A549 (cell line): Measurements from ENCODE around the gene CBFA2T3. TPM values are rescaled to one million over a fixed set of nuclear protein-coding genes. Genes with fewer than 3 reads are reported as not detected.
A peak's percentile ranks its signal among the peaks of the same experiment; 100 is the strongest.

ENCODE experiments used
- ATAC-seq, 2 experiments: fragments of 200-7000 bp in 1 of 2; fragments of >200 bp in 1 of 2; cut with Nextera tagmentation in 1 of 2; cut with Tn5 transposase in 1 of 2; 3 replicates each; pipeline versions ENCODE4 v1.8.0 to v1.9.1; 2018 to 2020; ENCODE audit warnings: mild to moderate bottlenecking in 1 of 2, moderate library complexity in 1 of 2
- CTCF ChIA-PET: fragments of 300-600 bp; sonication (Branson Sonifier 250); formaldehyde crosslinking; extraction: SDS; loops from one replicate; lab custom pipeline; 2021; ENCODE audit warnings: antibody characterized with exemption, inconsistent platforms; lab: Yijun Ruan, JAX
- POLR2A ChIA-PET: fragments of 350-600 bp; formaldehyde crosslinking; extraction: SDS; loops from one replicate; lab custom pipeline; 2021; ENCODE audit warnings: antibody characterized with exemption, inconsistent platforms; lab: Yijun Ruan, JAX
- DNase-seq, 2 experiments: peaks; one replicate each; pipeline versions ENCODE4 v3.0.0 to v3.0.0-alpha.2; 2011 to 2016; ENCODE audit warnings: low read depth in 1 of 2, low spot score in 1 of 2
- FAIRE-seq: peaks from 2 replicates; lab custom pipeline; 2011; peaks lifted over from hg19 to GRCh38; lab: Jason Lieb, UNC
- H3K27ac ChIP-seq, 2 experiments: fragments of >200 bp; sonication (Bioruptor Twin); formaldehyde crosslinking; 3 replicates each; pipeline ENCODE4 v1.5.1; 2016 to 2017
- H3K4me1 ChIP-seq: fragments of >200 bp; sonication (Bioruptor Twin); formaldehyde crosslinking; 3 replicates; pipeline ENCODE4 v1.6.1; 2016
- H3K4me2 ChIP-seq: fragments of >200 bp; sonication (Bioruptor Twin); formaldehyde crosslinking; 3 replicates; pipeline ENCODE4 v1.6.1; 2016
- H3K4me3 ChIP-seq: fragments of >200 bp; sonication (Bioruptor Twin); formaldehyde crosslinking; 3 replicates; pipeline ENCODE4 v1.5.1; 2016
- H3K9me3 ChIP-seq: fragments of >200 bp; sonication (Bioruptor Twin); formaldehyde crosslinking; 3 replicates; pipeline ENCODE4 v1.6.1; 2016
- ATOH8 ChIP-seq: fragments of 250-450 bp; sonication (Bioruptor Pico); IDR thresholded peaks from 2 replicates; pipeline ENCODE4 v1.5.0; 2020; ENCODE audit warnings: low read depth, mild to moderate bottlenecking, moderate library complexity
- BHLHE40 ChIP-seq: IDR thresholded peaks from 2 replicates; pipeline ENCODE4 v1.6.1; 2012; ENCODE audit warnings: low read depth, low read length, inconsistent platforms
- CEBPB ChIP-seq, 2 experiments: fragments of >200 bp in 1 of 2; sonication (Bioruptor Twin) in 1 of 2; formaldehyde crosslinking in 1 of 2; IDR thresholded peaks; 2 replicates each; pipeline ENCODE4 v1.6.1; 2012 to 2016
- CHD2 ChIP-seq: fragments of 150-350 bp; IDR thresholded peaks from 2 replicates; pipeline ENCODE4 v1.6.1; 2014; ENCODE audit warnings: low read length; ENCODE audit not compliant: partially characterized antibody
- E2F6 ChIP-seq: IDR thresholded peaks from 2 replicates; pipeline ENCODE4 v1.6.1; 2012; ENCODE audit warnings: low read depth, borderline replicate concordance
- EHMT2 ChIP-seq: fragments of 200-600 bp; sonication (generic); IDR thresholded peaks from 2 replicates; pipeline ENCODE4 v1.6.1; 2016; ENCODE audit warnings: antibody characterized with exemption, low read depth, mild to moderate bottlenecking, moderate library complexity
- EP300 ChIP-seq, 2 experiments: fragments of >200 bp; sonication (Bioruptor Twin); formaldehyde crosslinking; IDR thresholded peaks; 2 replicates in 1 of 2; 3 replicates in 1 of 2; pipeline ENCODE4 v1.6.1; 2016 to 2017
- FOSB ChIP-seq: fragments of 250-450 bp; sonication (Bioruptor Pico); IDR thresholded peaks from 2 replicates; pipeline ENCODE4 v1.5.0; 2020; ENCODE audit warnings: mild to moderate bottlenecking, moderate library complexity
- FOSL2 ChIP-seq, 2 experiments: fragments of 450-650 bp in 1 of 2; fragments of >200 bp in 1 of 2; sonication (Bioruptor Twin) in 1 of 2; formaldehyde crosslinking; IDR thresholded peaks; 2 replicates each; pipeline versions ENCODE4 v1.5.0 to v1.6.1; 2016 to 2020; ENCODE audit warnings: mild to moderate bottlenecking in 1 of 2, moderate library complexity in 1 of 2
- HDAC2 ChIP-seq: fragments of 200-600 bp; sonication (generic); IDR thresholded peaks from 2 replicates; pipeline ENCODE4 v1.6.1; 2016
- HES2 ChIP-seq: fragments of >200 bp; sonication (Bioruptor Twin); formaldehyde crosslinking; IDR thresholded peaks from 2 replicates; pipeline ENCODE4 v1.6.1; 2016
- HEYL ChIP-seq: fragments of 250-450 bp; sonication (Bioruptor Pico); IDR thresholded peaks from 2 replicates; pipeline ENCODE4 v1.8.0; 2021; ENCODE audit warnings: mild to moderate bottlenecking, moderate library complexity
- HOXA7 ChIP-seq: fragments of 250-450 bp; sonication (Bioruptor Pico); IDR thresholded peaks from 2 replicates; pipeline ENCODE4 v1.5.0; 2020; ENCODE audit warnings: mild to moderate bottlenecking, moderate library complexity
- JUN ChIP-seq, 2 experiments: fragments of >200 bp; sonication (Bioruptor Twin); formaldehyde crosslinking; IDR thresholded peaks; 2 replicates in 1 of 2; 3 replicates in 1 of 2; pipeline ENCODE4 v1.6.1; 2016 to 2017
- JUNB ChIP-seq: fragments of >200 bp; sonication (Bioruptor Twin); formaldehyde crosslinking; IDR thresholded peaks from 2 replicates; pipeline ENCODE4 v1.6.1; 2016
- KDM1A ChIP-seq: fragments of 200-600 bp; sonication (generic); IDR thresholded peaks from 2 replicates; pipeline ENCODE4 v1.6.1; 2016; ENCODE audit warnings: low read depth, mild to moderate bottlenecking
- MAZ ChIP-seq: fragments of 150-350 bp; IDR thresholded peaks from 2 replicates; pipeline ENCODE4 v1.6.1; 2014; ENCODE audit warnings: antibody characterized with exemption, low read depth, low read length, borderline replicate concordance
- NFE2L2 ChIP-seq: fragments of 150-350 bp; conservative IDR thresholded peaks from 2 replicates; pipeline ENCODE4 v1.6.1; 2014; ENCODE audit warnings: low read length
- NR3C1 ChIP-seq: fragments of >200 bp; sonication (Bioruptor Twin); formaldehyde crosslinking; IDR thresholded peaks from 3 replicates; pipeline ENCODE4 v1.6.1; 2017
- POLR2AphosphoS2 ChIP-seq: conservative IDR thresholded peaks from 2 replicates; pipeline ENCODE4 v1.6.1; 2012; ENCODE audit warnings: low read length, improper control_type of control experiment, inconsistent platforms
- RARB ChIP-seq: fragments of 250-450 bp; sonication (Bioruptor Pico); IDR thresholded peaks from 2 replicates; pipeline ENCODE4 v1.8.0; 2021; ENCODE audit warnings: mild to moderate bottlenecking, moderate library complexity
- RNF2 ChIP-seq: fragments of 200-600 bp; sonication (generic); IDR thresholded peaks from 2 replicates; pipeline ENCODE4 v1.6.1; 2016; ENCODE audit warnings: low read depth, mild to moderate bottlenecking, antibody characterized with exemption, moderate library complexity, borderline replicate concordance
- SMC3 ChIP-seq: fragments of >200 bp; sonication (Bioruptor Twin); formaldehyde crosslinking; IDR thresholded peaks from 3 replicates; pipeline ENCODE4 v1.6.1; 2018; ENCODE audit warnings: inconsistent platforms
- SREBF2 ChIP-seq: fragments of 450-650 bp; IDR thresholded peaks from 2 replicates; pipeline ENCODE4 v1.6.1; 2014; ENCODE audit warnings: mild to moderate bottlenecking, moderate library complexity
- ZC3H11A ChIP-seq: fragments of 450-650 bp; IDR thresholded peaks from 2 replicates; pipeline ENCODE4 v1.6.1; 2014; ENCODE audit warnings: antibody characterized with exemption, mild to moderate bottlenecking
- ZNF302 ChIP-seq: fragments of 250-450 bp; sonication (Bioruptor Pico); IDR thresholded peaks from 2 replicates; pipeline ENCODE4 v1.9.0; 2021; ENCODE audit warnings: inconsistent platforms, mild to moderate bottlenecking, moderate library complexity
- WGBS: methylation state at CpG from one replicate; pipeline ENCODE4 v1.1.6; 2017; ENCODE audit errors: missing lambda C conversion rate; 5-methylcytosine and 5-hydroxymethylcytosine counted together
- polyA plus RNA-seq, 4 experiments: library from polyadenylated mRNA; depleted of rRNA in 3 of 4; stranded (reverse); fragments of >200 nt; fragmentation: RNase III in 1 of 4; extraction: RNeasy Plus Mini Kit Qiagen cat#74134 plus additional on column Dnase treatment in 1 of 4; gene quantifications; 2 replicates in 3 of 4; 3 replicates in 1 of 4; pipeline ENCODE4 v1.2.3, GENCODE V29; 2011 to 2017

Gene CBFA2T3
- polyA plus RNA-seq, 2 of the 4 experiments (the other 2 are of a cell fraction), result 0.08 TPM; not detected in 1

- TF ChIP-seq FOSL2 (IDR thresholded peaks at IDR 0.05) (no peak), FOSL2 (CRISPR knock-in tag; IDR thresholded peaks at IDR 0.05) (no peak), NFE2L2 (no peak)
- TF ChIP-seq, all 56 proteins: peak for 0
Measured at GRCh38 chr16:88908307-88908706, 68.7 kb downstream of the CBFA2T3 start (continued).

- Histone ChIP-seq H3K4me3 (no peak overlapping the region), H3K4me2 (no peak overlapping the region), H3K4me1 (peaks cover 5% of the 10 kb centered on the region; the same call in 1 of the 3 replicates), H3K9me3 (no peaks in the 10 kb centered on the region)
- POLR2A ChIA-PET, result no interaction called here
- 57% methylated on average over 4 of the region's 4 CpGs for WGBS
- no peak; a peak in 1 of 6 replicates for ATAC-seq
- TF ChIP-seq JUN (IDR thresholded peaks at IDR 0.05), result no peak
- no peak for TF ChIP-seq FOSL2 (IDR thresholded peaks at IDR 0.05)
- TF ChIP-seq FOSL2 (CRISPR knock-in tag; IDR thresholded peaks at IDR 0.05), result peak; percentile 31; the same call in 1 of the 2 replicates
- TF ChIP-seq, all 56 proteins: peak for 1
- peak overlapping the region in 1 of 2 experiments; percentile 59; a peak in 1 of 6 replicates for H3K27ac ChIP-seq
- FAIRE-seq (no peak), DNase-seq (peak in 1 of 2 experiments; percentile 43)
- CTCF ChIA-PET, result interaction anchor here (1.1 to 1.4 kb wide), 3 partner anchors 11 to 17 kb away, joined by 3 to 4 read pairs (median 3); no protein-coding TSS in a partner anchor
Measured at GRCh38 chr16:88907768-88908167, 69.2 kb downstream of the CBFA2T3 start.

GRCh38 chr16:88906535-88907105, 70.4 kb downstream of the CBFA2T3 start:
- ATAC-seq (no peak), FAIRE-seq (no peak)
- WGBS, result 79% methylated on average over 15 of the region's 22 CpGs

GRCh38 chr16:88906020-88906419, 71.0 kb downstream of the CBFA2T3 start:
- TF ChIP-seq NR3C1, result no peak
- TF ChIP-seq ZNF302 (CRISPR knock-in tag), result no peak
- TF ChIP-seq SREBF2, result no peak
- TF ChIP-seq EHMT2, result no peak
- no peak for TF ChIP-seq CEBPB (IDR thresholded peaks at IDR 0.05)
- TF ChIP-seq HES2, result no peak
- no peak for TF ChIP-seq E2F6
- FAIRE-seq (no peak), ATAC-seq (peak in 1 of 2 experiments; percentile 8; a peak in 3 of 6 replicates), DNase-seq (no peak)
- ChIA-PET POLR2A (no interaction called here), CTCF (interaction anchor here (0.6 kb wide), 1 partner anchor 9 kb away, joined by 5 read pairs; no protein-coding TSS in a partner anchor)
- 82% methylated on average over 15 of the region's 16 CpGs for WGBS
- H3K4me3 ChIP-seq, result no peak overlapping the region
- no peak overlapping the region for H3K4me2 ChIP-seq
- H3K4me1 ChIP-seq, result peaks cover 5% of the 10 kb centered on the region; the same call in 1 of the 3 replicates
- H3K27ac ChIP-seq, result no peak overlapping the region
- no peaks in the 10 kb centered on the region for H3K9me3 ChIP-seq

More at GRCh38 chr16:88906535-88907105, 70.4 kb downstream of the CBFA2T3 start:
- ChIA-PET CTCF (interaction anchor here (0.6 kb wide), 2 partner anchors 8 to 258 kb away, joined by 3 to 5 read pairs; no protein-coding TSS in a partner anchor), POLR2A (no interaction called here)
- no peaks in the 10 kb centered on the region for H3K9me3 ChIP-seq
- TF ChIP-seq ZC3H11A (no peak), E2F6 (no peak), MAZ (no peak), HDAC2 (no peak)
- no peak overlapping the region for H3K4me3 ChIP-seq
- no peak overlapping the region for H3K4me2 ChIP-seq
- no peak for DNase-seq
- H3K4me1 ChIP-seq, result peaks cover 5% of the 10 kb centered on the region; the same call in 1 of the 3 replicates
- no peak overlapping the region for H3K27ac ChIP-seq

GRCh38 chr16:88905563-88905962, 71.4 kb downstream of the CBFA2T3 start:
- ChIA-PET CTCF (no interaction called here), POLR2A (no interaction called here)
- peak; percentile 32 to 42 for DNase-seq
- ATAC-seq, result peak; percentile 7 to 57; a peak in 3 of 6 replicates
- peaks cover 5% of the 10 kb centered on the region; the same call in 1 of the 3 replicates for H3K4me1 ChIP-seq
- H3K27ac ChIP-seq, result peak overlapping the region in 1 of 2 experiments; percentile 59; a peak in 1 of 6 replicates
- H3K4me3 ChIP-seq, result no peak overlapping the region
- 22% methylated on average over 4 of the region's 13 CpGs for WGBS
- H3K4me2 ChIP-seq, result no peak overlapping the region
- no peak for FAIRE-seq
- no peaks in the 10 kb centered on the region for H3K9me3 ChIP-seq
- TF ChIP-seq HEYL (no peak), FOSL2 (IDR thresholded peaks at IDR 0.05) (no peak), FOSL2 (CRISPR knock-in tag; IDR thresholded peaks at IDR 0.05) (no peak), POLR2AphosphoS2 (no peak), EHMT2 (no peak), JUNB (no peak), JUN (IDR thresholded peaks at IDR 0.05) (no peak), CHD2 (no peak), RARB (CRISPR knock-in tag) (no peak), BHLHE40 (no peak), HOXA7 (CRISPR knock-in tag) (no peak), ATOH8 (CRISPR knock-in tag) (no peak), KDM1A (no peak), FOSB (CRISPR knock-in tag) (no peak), EP300 (IDR thresholded peaks at IDR 0.05) (no peak), ZNF302 (CRISPR knock-in tag) (no peak), RNF2 (no peak), SMC3 (no peak)
